CMK (cell line): ENCODE measurements around the gene AMZ1.
"Not testable (repeated sequence)": the region's sequence is repeated elsewhere in the genome, so short reads cannot be mapped to it uniquely, and the experiment has no call there.

Experiments used
- DNase-seq: peaks from one replicate; pipeline ENCODE4 v3.0.0-alpha.2; 2010; ENCODE audit warnings: low read depth

AMZ1 gene

DNA sequence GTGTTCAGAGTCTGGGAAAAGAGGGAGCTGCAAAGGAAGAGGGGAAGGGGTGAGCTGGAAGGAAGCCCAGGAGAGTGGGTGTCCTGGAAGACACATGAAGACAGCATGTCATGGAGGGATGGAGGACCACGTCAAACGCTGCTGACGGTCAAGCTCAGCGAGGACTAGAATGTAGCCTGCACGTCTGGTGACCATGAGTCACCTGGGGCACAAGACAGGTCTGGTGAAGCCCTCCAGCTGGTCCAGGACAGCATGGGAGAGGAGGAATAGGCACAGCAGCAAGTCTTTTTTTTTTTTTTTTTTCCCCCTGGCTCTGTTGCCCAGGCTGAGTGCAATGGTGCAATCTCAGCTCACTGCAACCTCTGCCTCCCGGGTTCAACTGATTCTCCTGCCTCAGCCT, 19.6 kb upstream of the AMZ1 start:
- no peak for DNase-seq

GRCh38 chr7:2670171-2670570, 17.8 kb upstream of the AMZ1 start:
- DNase-seq: no peak

DNA sequence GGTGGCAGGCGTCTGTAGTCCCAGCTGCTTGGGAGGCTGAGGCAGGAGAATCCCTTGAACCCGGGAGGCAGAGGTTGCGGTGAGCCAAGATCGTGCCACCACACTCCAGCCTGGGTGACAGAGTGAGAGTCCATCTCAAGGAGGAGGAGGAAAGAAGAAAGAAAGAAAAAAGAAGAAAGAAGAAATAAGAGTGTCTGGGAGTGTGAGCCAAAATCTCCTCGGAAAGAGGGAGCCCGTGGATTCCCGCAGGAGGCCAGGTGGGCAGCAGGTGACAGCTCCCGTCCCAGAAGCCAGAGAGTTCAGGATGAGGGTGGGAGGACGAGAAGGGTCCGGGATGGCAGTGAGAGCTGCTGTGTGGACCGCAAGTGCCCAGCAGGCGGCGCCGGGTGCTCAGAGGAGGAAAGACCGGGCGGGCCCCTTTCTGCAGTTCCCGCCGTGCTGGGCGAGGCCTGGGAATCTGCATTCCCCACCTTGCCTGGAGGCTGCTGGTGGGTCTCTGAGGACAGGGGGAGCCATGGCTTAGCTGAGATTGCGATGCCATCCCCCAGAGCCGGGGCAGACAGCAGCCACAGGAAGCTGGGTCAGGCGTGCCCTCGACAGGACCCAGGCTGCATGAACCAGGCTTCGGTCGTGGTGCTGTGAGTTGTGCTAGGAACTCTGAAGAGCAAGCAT, 17.1 kb upstream of the AMZ1 start:
- no peak for DNase-seq

DNA sequence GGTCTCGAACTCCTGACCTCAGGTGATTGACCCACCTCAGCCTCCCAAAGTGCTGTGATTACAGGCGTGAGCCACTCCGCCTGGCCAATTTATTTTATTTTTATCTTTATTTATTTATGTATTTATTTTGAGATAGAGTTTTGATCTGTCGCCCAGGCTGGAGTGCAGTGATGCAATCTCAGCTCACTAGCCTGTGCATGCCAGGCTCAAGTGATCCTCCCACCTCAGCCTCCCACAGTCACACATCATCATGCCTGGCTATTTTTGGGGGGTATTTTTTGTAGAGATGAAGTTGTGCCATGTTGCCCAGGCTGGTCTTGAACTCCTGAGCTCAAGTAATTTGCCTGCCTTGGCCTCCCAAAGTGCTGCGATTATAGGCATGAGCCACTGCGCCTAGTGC, 14.8 kb upstream of the AMZ1 start:
- DNase-seq: not testable (repeated sequence)

DNA sequence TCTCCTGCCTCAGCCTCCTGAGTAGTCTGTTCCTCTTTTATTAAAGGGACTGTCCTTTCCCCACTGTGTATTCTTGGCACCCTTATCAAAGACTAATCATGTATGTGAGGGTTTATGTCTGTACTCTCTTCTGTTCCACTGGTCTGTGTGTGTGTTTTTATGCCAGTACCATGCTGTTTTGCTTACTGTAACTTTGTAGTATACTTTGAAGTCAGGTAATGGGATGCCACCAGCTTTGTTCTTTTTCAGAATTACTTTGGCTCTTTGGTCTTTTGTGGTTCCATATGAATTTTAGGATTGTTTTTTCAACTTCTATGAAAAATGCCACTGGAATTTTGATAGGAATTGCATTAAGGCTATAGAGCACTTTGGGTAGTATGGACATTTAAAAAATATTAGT, 14.1 kb upstream of the AMZ1 start:
- no peak for DNase-seq

GRCh38 chr7:2675256-2675764, 12.7 kb upstream of the AMZ1 start:
- no peak for DNase-seq

- DNase-seq: not testable (repeated sequence)
These were observed 11.4 kb upstream of the AMZ1 start for GRCh38 chr7:2676576-2676975.

DNA sequence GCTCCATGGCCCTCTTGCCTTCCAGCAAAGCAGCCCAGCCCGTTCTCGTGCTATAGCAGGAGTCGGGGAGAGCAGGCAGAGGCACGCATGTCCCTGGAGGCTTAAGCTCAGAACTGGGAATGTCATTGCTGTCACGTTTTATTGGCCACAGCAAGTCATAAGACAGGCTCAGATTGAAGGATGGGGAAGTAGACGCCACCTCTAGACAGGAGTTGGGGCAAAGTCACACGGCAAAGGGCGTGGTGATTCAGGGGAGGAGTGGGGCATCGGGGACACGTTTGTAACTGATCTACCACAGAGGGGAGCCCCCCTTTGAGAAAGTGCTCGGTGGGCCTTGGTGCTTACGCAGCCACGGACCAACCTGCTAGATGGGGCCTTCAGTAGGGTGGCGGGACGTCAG, 9.5 kb upstream of the AMZ1 start:
- DNase-seq: not testable (repeated sequence)

- not testable (repeated sequence) for DNase-seq
These were observed 8.6 kb upstream of the AMZ1 start for GRCh38 chr7:2679135-2680127.

- no peak for DNase-seq
These were observed 7.7 kb upstream of the AMZ1 start for GRCh38 chr7:2680256-2680655.

- DNase-seq: no peak
These were observed 7.1 kb upstream of the AMZ1 start for GRCh38 chr7:2680792-2681490.

DNA sequence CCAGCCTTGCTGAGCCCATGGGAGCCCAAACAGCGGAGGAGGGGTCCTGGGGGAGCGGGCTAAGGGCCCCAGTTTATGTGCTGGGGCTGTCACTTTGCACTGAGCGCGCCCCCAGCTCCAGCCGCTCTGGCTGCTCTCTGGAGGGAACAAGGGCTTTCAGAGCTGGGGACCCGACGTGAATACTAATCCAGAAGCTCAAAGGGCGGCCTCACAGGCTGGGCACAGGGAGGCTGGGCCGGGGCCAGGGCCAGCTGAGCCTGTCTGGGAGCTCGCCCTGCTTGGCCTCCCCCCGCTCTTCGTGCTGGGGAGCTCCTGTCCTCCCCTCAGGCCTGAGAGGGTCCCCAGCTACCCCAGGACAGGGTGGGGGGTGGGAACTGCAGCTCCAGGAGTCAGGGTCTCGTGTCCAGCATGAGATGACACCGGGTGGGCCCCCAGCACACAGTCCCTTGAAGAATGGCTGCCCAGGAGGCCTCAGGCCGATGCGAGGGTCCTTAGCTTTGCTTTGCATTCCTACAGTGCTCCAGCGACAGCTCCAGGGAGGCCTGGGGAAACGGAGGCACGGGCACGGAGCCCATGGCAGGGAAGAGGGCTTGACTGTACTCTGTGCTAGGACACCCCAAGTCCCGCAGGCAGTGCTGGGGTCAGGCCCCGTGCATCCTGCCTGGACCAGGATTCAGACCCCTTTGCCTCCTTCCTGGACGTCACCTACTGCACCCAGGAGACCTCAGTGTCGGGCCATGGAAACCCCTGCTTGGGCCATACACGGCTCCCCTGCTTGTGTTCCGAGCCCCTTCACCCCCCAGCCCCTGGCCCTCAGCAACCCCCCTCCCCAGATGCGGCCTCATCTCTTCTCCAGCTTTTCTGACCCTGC, 5.8 kb upstream of the AMZ1 start:
- no peak for DNase-seq

DNA sequence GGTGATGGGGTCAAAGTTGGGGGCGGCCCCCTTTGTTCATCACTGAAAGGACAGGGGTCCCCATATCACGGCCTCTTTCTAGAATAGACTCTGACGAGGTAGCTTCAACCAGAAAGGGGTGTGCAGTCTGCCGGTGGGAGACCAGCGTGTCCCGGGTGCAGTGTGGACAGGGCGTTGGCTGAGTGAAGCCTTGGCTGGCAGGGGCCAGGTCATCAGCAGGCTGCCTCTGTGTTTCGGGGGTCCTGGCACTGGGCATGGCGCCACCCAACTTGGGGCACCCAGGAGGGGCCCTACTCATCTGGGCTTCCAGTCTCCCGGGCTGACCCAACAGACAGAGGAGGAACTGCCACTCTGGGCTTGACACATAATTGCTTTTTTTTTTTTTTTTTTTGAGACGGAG, 3.5 kb upstream of the AMZ1 start:
- DNase-seq: no peak

DNA sequence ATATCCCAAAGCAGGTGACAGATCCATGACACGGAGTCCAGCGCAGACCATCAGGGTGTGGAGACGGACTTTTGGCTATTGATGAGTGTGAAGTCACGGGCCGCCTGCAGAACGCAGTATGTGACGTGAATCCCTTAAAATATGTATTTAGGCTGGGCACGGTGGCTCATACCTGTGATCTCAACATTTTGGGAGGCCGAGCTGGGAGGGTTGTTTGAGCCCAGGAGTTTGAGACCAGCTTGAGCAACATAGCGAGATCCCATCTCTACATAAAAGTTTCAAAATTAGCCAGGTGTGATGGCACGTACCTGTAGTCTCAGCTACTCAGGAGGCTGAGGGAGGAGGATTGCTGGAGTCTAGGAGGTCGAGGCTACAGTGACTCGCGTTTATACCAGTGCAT, 1.9 kb upstream of the AMZ1 start:
- no peak for DNase-seq

DNA sequence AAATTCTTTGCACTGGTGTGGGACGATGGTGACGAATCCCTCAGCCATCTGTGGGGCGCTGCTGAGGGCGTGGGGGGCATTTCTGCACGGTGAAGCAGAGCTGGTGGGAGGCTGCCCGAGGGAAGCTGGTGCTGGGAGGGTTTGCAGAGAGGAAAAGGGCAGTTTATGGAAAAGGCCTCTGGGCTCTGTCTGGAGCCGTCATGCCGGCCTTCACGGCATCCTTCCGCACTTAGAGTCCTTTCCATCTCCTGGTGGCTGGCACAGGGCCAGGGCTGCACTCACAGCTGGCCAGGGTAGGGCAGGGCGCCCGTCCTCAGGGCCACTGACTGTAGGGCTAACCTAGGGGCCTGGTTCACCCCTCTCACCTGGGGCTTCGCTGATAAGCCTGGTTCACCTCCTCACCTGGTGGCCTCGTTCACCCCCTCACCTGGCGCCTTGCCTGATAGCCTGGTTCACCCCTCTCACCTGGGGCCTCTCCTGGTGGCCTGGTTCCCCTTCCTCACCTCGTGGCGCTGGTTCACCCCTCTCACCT, 598 bp upstream of the AMZ1 start:
- no peak for DNase-seq

DNA sequence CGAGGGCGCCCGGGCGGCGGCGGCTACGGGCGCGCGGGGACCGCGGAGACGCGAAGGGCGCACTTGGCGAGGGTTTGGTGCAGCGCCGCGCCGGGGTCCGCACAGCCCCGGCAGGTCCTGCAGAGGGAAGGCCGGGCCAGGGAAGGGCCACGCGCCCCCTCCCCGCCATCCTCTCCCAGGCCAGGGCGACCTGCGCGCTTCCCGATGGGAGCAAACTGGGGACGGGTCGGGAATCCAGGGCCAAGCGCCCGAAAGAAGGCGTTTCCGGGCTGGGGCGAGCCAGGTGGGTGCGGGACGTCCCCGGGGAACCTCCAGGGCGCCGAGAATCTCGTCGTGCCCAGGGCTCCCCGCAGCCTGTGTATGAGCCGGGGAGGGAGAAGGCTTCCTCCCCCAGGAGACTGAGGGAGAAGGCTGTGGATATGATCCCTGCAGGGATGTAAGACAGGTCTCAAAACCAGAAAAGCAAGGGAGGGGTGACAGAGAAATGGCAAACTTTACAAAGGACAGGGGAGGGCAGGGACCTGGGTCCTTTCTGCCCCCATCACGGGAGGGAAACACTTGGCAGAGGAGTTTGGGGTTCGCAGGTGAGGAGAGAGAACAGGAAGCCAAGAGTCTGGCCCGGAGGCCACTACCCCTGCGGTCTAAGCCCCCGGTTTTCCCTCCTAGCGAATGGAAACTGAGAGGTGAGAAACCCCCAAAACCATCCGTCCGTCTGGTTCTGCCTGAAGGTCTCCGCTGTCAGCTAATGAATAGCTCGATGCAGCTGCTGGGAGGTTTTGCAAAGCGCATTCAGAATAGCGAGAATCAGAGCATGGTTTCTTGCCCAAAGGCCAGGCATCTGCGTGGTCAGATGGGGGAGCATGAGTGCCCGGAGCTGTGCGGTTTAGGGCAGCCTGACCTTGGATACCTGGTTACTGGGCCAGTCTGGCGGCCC, 674 bp downstream of the AMZ1 start:
- DNase-seq: no peak

- DNase-seq: no peak
These were observed 1.4 kb downstream of the AMZ1 start for GRCh38 chr7:2689343-2689847.

DNA sequence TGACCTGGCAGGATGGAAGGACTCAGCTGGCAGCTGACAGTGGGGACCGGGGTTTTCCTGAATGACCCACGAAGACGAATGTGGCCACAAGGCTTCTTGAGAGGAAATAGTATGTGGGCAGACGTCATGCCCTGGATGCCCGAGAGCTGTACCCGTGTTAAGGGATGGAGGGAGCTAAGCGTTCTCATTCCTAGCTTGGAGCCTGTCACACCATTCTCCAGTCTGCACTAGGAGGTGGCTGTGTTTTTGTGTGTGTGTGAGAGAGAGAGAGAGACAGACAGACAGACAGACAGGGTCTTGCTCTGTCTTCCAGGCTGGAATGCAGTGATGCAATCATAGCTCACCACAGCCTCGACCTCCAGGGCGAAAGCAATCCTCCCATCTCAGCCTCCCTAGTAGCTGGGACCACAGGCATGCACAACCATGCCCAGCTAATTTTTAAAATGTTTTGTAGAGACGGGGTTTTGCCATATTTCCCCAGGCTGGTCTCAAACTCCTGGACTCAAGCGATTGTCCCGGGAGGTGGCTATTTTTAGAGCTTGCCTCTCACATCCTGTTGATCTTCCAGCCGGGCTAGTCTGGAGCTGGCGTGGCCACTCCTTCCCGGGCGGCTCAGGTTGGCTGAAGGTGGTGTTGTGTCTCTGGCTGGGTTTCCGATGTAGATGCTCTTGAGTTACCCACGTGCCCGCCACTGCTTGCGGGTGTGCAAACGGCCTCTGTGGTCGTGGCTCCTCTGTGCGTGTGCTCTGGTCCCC, 2.1 kb downstream of the AMZ1 start:
- no peak for DNase-seq
